H1 (cell line): ENCODE measurements around the gene ANKRD11. TPM values are rescaled to one million over a fixed set of nuclear protein-coding genes. Genes with fewer than 3 reads are reported as not detected.

Experiments used
- CTCF ChIA-PET: fragments of 300-600 bp; sonication (Branson Sonifier 250); formaldehyde crosslinking; loops from one replicate; lab custom pipeline; 2021; ENCODE audit not compliant: partially characterized antibody; lab: Charles Lee
- POLR2A ChIA-PET: fragments of 300-600 bp; sonication (Branson Sonifier 250); formaldehyde crosslinking; loops from one replicate; lab custom pipeline; 2021; ENCODE audit warnings: inconsistent platforms; ENCODE audit not compliant: partially characterized antibody; lab: Charles Lee
- DNase-seq, 2 experiments: peaks; one replicate each; pipeline versions ENCODE4 v3.0.0 to v3.0.0-alpha.2; 2010 to 2022; ENCODE audit warnings: low spot score in 2 of 2, low read depth in 1 of 2, mixed read lengths in 1 of 2
- FAIRE-seq: peaks from 2 replicates; lab custom pipeline; 2011; peaks lifted over from hg19 to GRCh38; lab: Jason Lieb, UNC
- H2AFZ ChIP-seq: 2 replicates; pipeline ENCODE4 v1.8.1; 2012; ENCODE audit warnings: low read length, inconsistent platforms
- H2AK5ac ChIP-seq: 2 replicates; pipeline ENCODE4 v1.6.1; 2013; ENCODE audit warnings: low read depth, low read length
- H2BK120ac ChIP-seq: replicated peaks from 2 replicates; pipeline ENCODE3; 2013; ENCODE audit warnings: low read depth, low read length, inconsistent platforms
- H2BK12ac ChIP-seq: 2 replicates; pipeline ENCODE4 v1.6.1; 2013; ENCODE audit warnings: low read depth, low read length
- H2BK15ac ChIP-seq: 2 replicates; pipeline ENCODE4 v1.6.1; 2013; ENCODE audit warnings: low read length
- H2BK20ac ChIP-seq: 2 replicates; pipeline ENCODE4 v1.6.1; 2013; ENCODE audit warnings: low read length
- H2BK5ac ChIP-seq: 2 replicates; pipeline ENCODE4 v1.6.1; 2013; ENCODE audit warnings: low read depth, low read length
- H3K14ac ChIP-seq: 2 replicates; pipeline ENCODE4 v1.6.1; 2013; ENCODE audit warnings: inconsistent platforms; ENCODE audit not compliant: insufficient read length
- H3K18ac ChIP-seq: 2 replicates; pipeline ENCODE4 v1.6.1; 2013; ENCODE audit warnings: low read length; ENCODE audit errors: extremely low read depth
- H3K23ac ChIP-seq: 2 replicates; pipeline ENCODE4 v1.6.1; 2013; ENCODE audit warnings: inconsistent platforms; ENCODE audit not compliant: insufficient read length
- H3K23me2 ChIP-seq: 2 replicates; pipeline ENCODE4 v1.6.1; 2013; ENCODE audit warnings: low read depth, low read length
- H3K27ac ChIP-seq: 2 replicates; pipeline ENCODE4 v1.6.1; 2011; ENCODE audit warnings: low read depth, low read length, inconsistent platforms
- H3K27me3 ChIP-seq, 4 experiments: replicated peaks in 1 of 4; 1 replicate in 1 of 4; 2 replicates in 3 of 4; pipeline versions ENCODE4 v1.6.1 to v1.8.1; 2011 to 2013; ENCODE audit warnings: low read length in 3 of 4, mild to moderate bottlenecking in 3 of 4, inconsistent platforms in 2 of 4, mixed read lengths in 2 of 4, moderate library complexity in 1 of 4; ENCODE audit not compliant: control insufficient read depth in 3 of 4, insufficient read depth in 3 of 4; ENCODE audit errors: extremely low read depth in 1 of 4
- H3K36me3 ChIP-seq, 4 experiments: 2 replicates each; pipeline versions ENCODE4 v1.6.1 to v1.8.1; 2011 to 2013; ENCODE audit warnings: mild to moderate bottlenecking in 4 of 4, low read length in 3 of 4, moderate library complexity in 2 of 4, control low read depth in 1 of 4, inconsistent platforms in 1 of 4; ENCODE audit not compliant: insufficient read depth in 4 of 4, control insufficient read depth in 2 of 4
- H3K4ac ChIP-seq: replicated peaks from 2 replicates; pipeline ENCODE3; 2013; ENCODE audit warnings: low read length, low read depth, mixed read lengths, inconsistent platforms; ENCODE audit not compliant: insufficient read length
- H3K4me1 ChIP-seq, 4 experiments: replicated peaks in 1 of 4; 1 replicate in 1 of 4; 2 replicates in 3 of 4; pipeline versions ENCODE4 v1.6.1 to v1.8.1; 2011 to 2013; ENCODE audit warnings: low read length in 3 of 4, inconsistent platforms in 2 of 4, mixed read lengths in 1 of 4; ENCODE audit not compliant: insufficient read depth in 4 of 4, control insufficient read depth in 3 of 4
- H3K4me2 ChIP-seq, 2 experiments: 2 replicates each; pipeline versions ENCODE4 v1.6.1 to v1.8.1; 2011 to 2013; ENCODE audit warnings: low read depth in 2 of 2, low read length in 2 of 2, control low read depth in 1 of 2, inconsistent platforms in 1 of 2, mild to moderate bottlenecking in 1 of 2; ENCODE audit not compliant: insufficient read depth in 1 of 2
- H3K4me3 ChIP-seq, 4 experiments: fragments of 200-600, 300-600 bp in 1 of 4; sonication (generic), shearing (Covaris generic), sonication (Bioruptor Twin) in 1 of 4; 2 replicates each; pipeline versions ENCODE4 v1.5.1 to v1.8.1; 2011 to 2016; ENCODE audit warnings: low read length in 4 of 4, low read depth in 3 of 4, control low read depth in 2 of 4, inconsistent platforms in 2 of 4, mild to moderate bottlenecking in 2 of 4, mixed read lengths in 1 of 4, moderate library complexity in 1 of 4; ENCODE audit not compliant: insufficient read depth in 2 of 4; ENCODE audit errors: extremely low read depth in 1 of 4
- H3K56ac ChIP-seq: replicated peaks from 2 replicates; pipeline ENCODE3; 2013; ENCODE audit warnings: low read depth, mild to moderate bottlenecking, mixed read lengths, low read length, inconsistent platforms; ENCODE audit not compliant: insufficient read length
- H3K79me1 ChIP-seq: 2 replicates; pipeline ENCODE4 v1.6.1; 2013; ENCODE audit warnings: low read depth, low read length, control low read depth
- H3K79me2 ChIP-seq, 2 experiments: 2 replicates each; pipeline versions ENCODE4 v1.6.1 to v1.8.1; 2012 to 2013; ENCODE audit warnings: low read length in 2 of 2, mild to moderate bottlenecking in 2 of 2, inconsistent platforms in 1 of 2; ENCODE audit not compliant: insufficient read depth in 2 of 2, control insufficient read depth in 1 of 2
- H3K9ac ChIP-seq, 4 experiments: replicated peaks in 1 of 4; 1 replicate in 1 of 4; 2 replicates in 3 of 4; pipeline versions ENCODE4 v1.6.1 to v1.8.1; 2011 to 2013; ENCODE audit warnings: low read depth in 3 of 4, low read length in 3 of 4, control low read depth in 2 of 4, mild to moderate bottlenecking in 2 of 4, moderate library complexity in 2 of 4, inconsistent platforms in 1 of 4; ENCODE audit errors: extremely low read depth in 1 of 4
- H3K9me3 ChIP-seq, 2 experiments: 2 replicates each; pipeline versions ENCODE4 v1.6.1 to v1.8.1; 2012 to 2013; ENCODE audit warnings: mild to moderate bottlenecking in 2 of 2, moderate library complexity in 2 of 2, control low read depth in 1 of 2, inconsistent platforms in 1 of 2, low read depth in 1 of 2, low read length in 1 of 2, mixed read lengths in 1 of 2; ENCODE audit not compliant: insufficient read depth in 2 of 2
- H4K20me1 ChIP-seq, 2 experiments: replicated peaks in 1 of 2; 2 replicates each; pipeline versions ENCODE3 to v1.8.1; 2011 to 2013; ENCODE audit warnings: inconsistent platforms in 2 of 2, low read length in 2 of 2, mild to moderate bottlenecking in 1 of 2; ENCODE audit not compliant: insufficient read depth in 2 of 2, control insufficient read depth in 1 of 2
- H4K5ac ChIP-seq: 2 replicates; pipeline ENCODE4 v1.6.1; 2013; ENCODE audit warnings: low read length, low read depth, mixed read lengths, inconsistent platforms; ENCODE audit not compliant: insufficient read length
- H4K8ac ChIP-seq: 2 replicates; pipeline ENCODE4 v1.8.0; 2013; ENCODE audit warnings: mild to moderate bottlenecking, moderate library complexity, low read length, inconsistent platforms; ENCODE audit not compliant: insufficient read depth; ENCODE audit errors: extremely low read depth
- H4K91ac ChIP-seq: replicated peaks from 2 replicates; pipeline ENCODE3; 2013; ENCODE audit warnings: low read length, mixed read lengths, inconsistent platforms; ENCODE audit not compliant: insufficient read length
- ATF3 ChIP-seq: IDR thresholded peaks from 2 replicates; pipeline ENCODE4 v1.6.1; 2011; ENCODE audit warnings: low read depth, mild to moderate bottlenecking, low read length; ENCODE audit not compliant: insufficient read depth
- BACH1 ChIP-seq: IDR thresholded peaks from 2 replicates; pipeline ENCODE4 v1.6.1; 2012; ENCODE audit warnings: low read length, improper control_type of control experiment
- BRCA1 ChIP-seq: IDR thresholded peaks from 2 replicates; pipeline ENCODE4 v1.6.1; 2012; ENCODE audit warnings: low read depth, low read length, improper control_type of control experiment
- CBX8 ChIP-seq: fragments of 300-800, 300-1000 bp; sonication (generic); IDR thresholded peaks from 2 replicates; pipeline ENCODE4 v1.7.1; 2016; ENCODE audit warnings: low read depth, low read length, borderline replicate concordance
- CHD2 ChIP-seq: IDR thresholded peaks from 2 replicates; pipeline ENCODE4 v1.6.1; 2012; ENCODE audit warnings: low read length, improper control_type of control experiment
- EZH2 ChIP-seq: fragments of 200-600 bp; sonication (generic); IDR thresholded peaks from 2 replicates; pipeline ENCODE4 v1.7.1; 2012; ENCODE audit warnings: low read depth, mild to moderate bottlenecking, moderate library complexity, low read length, inconsistent platforms; ENCODE audit not compliant: severe bottlenecking
- HDAC6 ChIP-seq: IDR thresholded peaks from one replicate; pipeline ENCODE4 v1.7.1; 2012; ENCODE audit warnings: low read depth, mild to moderate bottlenecking, inconsistent platforms, low read length, moderate library complexity
- KDM5A ChIP-seq: fragments of 200-600 bp; IDR thresholded peaks from 2 replicates; pipeline ENCODE4 v1.7.1; 2012; ENCODE audit warnings: mild to moderate bottlenecking, low read length, inconsistent platforms, mixed read lengths
- SIX5 ChIP-seq: IDR thresholded peaks from 2 replicates; pipeline ENCODE4 v1.6.1; 2011; ENCODE audit warnings: mild to moderate bottlenecking, low read depth, low read length
- SRF ChIP-seq: IDR thresholded peaks from 2 replicates; pipeline ENCODE4 v1.6.1; 2011; ENCODE audit warnings: mild to moderate bottlenecking, low read depth, low read length, moderate library complexity
- WGBS, 2 experiments: shearing (Covaris generic) in 1 of 2; methylation state at CpG; one replicate each; pipeline versions ENCODE4 v1.1.6 to v1.1.7; 2013 to 2015; ENCODE audit warnings: low lambda C conversion rate in 2 of 2, mixed read lengths in 2 of 2, inconsistent platforms in 1 of 2, low coverage in 1 of 2, missing lambda C conversion rate in 1 of 2; ENCODE audit not compliant: insufficient replicate concordance in 2 of 2, insufficient coverage in 1 of 2, insufficient read length in 1 of 2; ENCODE audit errors: extremely low coverage in 1 of 2, missing lambda C conversion rate in 1 of 2; 5-methylcytosine and 5-hydroxymethylcytosine counted together
- polyA plus RNA-seq, 7 experiments: library from polyadenylated mRNA; depleted of rRNA in 3 of 7; stranded (reverse) in 5 of 7; unstranded in 2 of 7; fragments of >200 nt in 5 of 7; fragments of 200-250 nt in 2 of 7; gene quantifications; 1 replicate in 5 of 7; 2 replicates in 1 of 7; 4 replicates in 1 of 7; pipeline versions ENCODE4 v1.2.1 to v1.2.3, GENCODE V29; 2011 to 2013; ENCODE audit warnings: missing spikeins in 2 of 7, mixed read lengths in 2 of 7
- total RNA-seq: library from RNA; stranded (reverse); fragmentation: NEBNext Ultra II Directional; extraction: Animal tissue kit (Norgen Biotek cat#: 25700); gene quantifications from 2 replicates; pipeline ENCODE4 v1.2.1, GENCODE V29; 2021

ANKRD11 gene
- total and polyA plus RNA-seq, 2 of the 8 experiments (the other 6 are each of a cell fraction or from before 2014, with no cell fraction given): 46.5 to 142 TPM

DNA sequence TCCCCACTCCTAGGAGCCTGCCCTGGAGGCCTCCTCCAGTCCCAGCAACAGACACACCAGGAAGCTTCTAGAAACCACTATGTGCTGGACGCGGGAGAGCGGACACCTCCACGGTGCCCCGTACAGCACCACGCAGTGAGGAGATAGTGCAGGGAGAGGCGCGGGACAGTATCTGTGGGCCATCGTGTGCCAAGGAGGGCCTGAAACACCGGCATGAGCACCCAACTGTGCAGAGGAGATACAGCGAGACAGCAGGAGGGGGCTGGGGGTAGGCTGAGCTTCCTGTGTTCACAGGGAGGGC, 215.1 kb downstream of the ANKRD11 start:
- TF ChIP-seq ATF3 (no peak), EZH2 (no peak), HDAC6 (no peak), BRCA1 (no peak), SIX5 (no peak), SRF (no peak), KDM5A (no peak), BACH1 (no peak), CHD2 (no peak), CBX8 (no peak)
- POLR2A ChIA-PET: interaction anchor here (1.6 to 3.5 kb wide), 4 partner anchors 9 to 17 kb away, joined by 3 to 13 read pairs (median 4); no protein-coding TSS in a partner anchor
- FAIRE-seq (no peak), DNase-seq (no peak)
- Histone ChIP-seq H3K56ac (no peak overlapping the region), H3K18ac (no peak overlapping the region), H4K5ac (no peak overlapping the region), H2AFZ (no peak overlapping the region), H4K20me1 (peaks cover 9 to 16% of the 10 kb centered on the region in 2 experiments), H3K9ac (no peak overlapping the region), H2BK20ac (no peak overlapping the region), H3K4me1 (no peaks in the 10 kb centered on the region), H3K9me3 (no peaks in the 10 kb centered on the region), H2BK5ac (no peak overlapping the region), H3K14ac (no peak overlapping the region), H2BK15ac (no peak overlapping the region), H3K27me3 (no peaks in the 10 kb centered on the region), H3K23me2 (no peaks in the 10 kb centered on the region), H3K36me3 (peaks cover 9 to 64% (median 38%) of the 10 kb centered on the region in 4 experiments), H3K4me2 (no peak overlapping the region), H4K8ac (0 out of 2 replicates have a peak overlapping the region, but pooled peaks have one; percentile 35), H3K23ac (no peak overlapping the region), H4K91ac (no peak overlapping the region), H3K4ac (no peak overlapping the region), H3K27ac (peak overlapping the region; percentile 5; the same call in 1 of the 2 replicates), H3K4me3 (no peak overlapping the region), H3K79me2 (peaks cover 0 to 5% of the 10 kb centered on the region in 2 experiments; a peak in 1 of 4 replicates), H3K79me1 (peaks cover 8% of the 10 kb centered on the region), H2AK5ac (no peak overlapping the region), H2BK120ac (no peak overlapping the region), H2BK12ac (no peak overlapping the region)
- WGBS, 2 experiments: 89% methylated on average over 11 of the region's 11 CpGs; no CpG with 5 or more reads in 1 of the 2 experiments
- CTCF ChIA-PET: interaction anchor here (1.0 to 4.3 kb wide), 3 partner anchors 9 to 19 kb away, joined by 3 to 28 read pairs (median 7); no protein-coding TSS in a partner anchor
